ENCODE measurements around the gene NCDN.
"Not testable (repeated sequence)": the region's sequence is repeated elsewhere in the genome, so short reads cannot be mapped to it uniquely, and the experiment has no call there.

Gene NCDN

DNA sequence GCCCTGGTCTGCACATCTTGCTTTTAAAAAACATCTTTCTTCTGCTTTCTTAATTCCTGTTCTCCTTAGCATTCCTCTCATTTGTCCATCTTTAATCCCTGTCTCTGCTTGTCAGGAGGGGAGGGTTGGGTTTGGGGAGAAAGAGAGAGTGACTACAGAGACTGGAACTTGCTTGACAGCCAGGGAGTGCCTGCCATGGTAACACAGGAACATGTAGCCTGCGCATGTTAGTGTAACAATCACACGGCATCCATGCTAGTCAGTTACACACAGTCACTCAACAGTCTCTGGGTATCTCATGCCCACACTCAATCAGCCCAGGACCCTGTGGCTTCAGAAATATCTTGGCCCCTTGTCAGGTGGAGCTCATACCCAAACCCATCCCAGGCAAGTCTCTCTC is 14.7 kb downstream of the NCDN start:
- DNase-seq: no peak

DNA sequence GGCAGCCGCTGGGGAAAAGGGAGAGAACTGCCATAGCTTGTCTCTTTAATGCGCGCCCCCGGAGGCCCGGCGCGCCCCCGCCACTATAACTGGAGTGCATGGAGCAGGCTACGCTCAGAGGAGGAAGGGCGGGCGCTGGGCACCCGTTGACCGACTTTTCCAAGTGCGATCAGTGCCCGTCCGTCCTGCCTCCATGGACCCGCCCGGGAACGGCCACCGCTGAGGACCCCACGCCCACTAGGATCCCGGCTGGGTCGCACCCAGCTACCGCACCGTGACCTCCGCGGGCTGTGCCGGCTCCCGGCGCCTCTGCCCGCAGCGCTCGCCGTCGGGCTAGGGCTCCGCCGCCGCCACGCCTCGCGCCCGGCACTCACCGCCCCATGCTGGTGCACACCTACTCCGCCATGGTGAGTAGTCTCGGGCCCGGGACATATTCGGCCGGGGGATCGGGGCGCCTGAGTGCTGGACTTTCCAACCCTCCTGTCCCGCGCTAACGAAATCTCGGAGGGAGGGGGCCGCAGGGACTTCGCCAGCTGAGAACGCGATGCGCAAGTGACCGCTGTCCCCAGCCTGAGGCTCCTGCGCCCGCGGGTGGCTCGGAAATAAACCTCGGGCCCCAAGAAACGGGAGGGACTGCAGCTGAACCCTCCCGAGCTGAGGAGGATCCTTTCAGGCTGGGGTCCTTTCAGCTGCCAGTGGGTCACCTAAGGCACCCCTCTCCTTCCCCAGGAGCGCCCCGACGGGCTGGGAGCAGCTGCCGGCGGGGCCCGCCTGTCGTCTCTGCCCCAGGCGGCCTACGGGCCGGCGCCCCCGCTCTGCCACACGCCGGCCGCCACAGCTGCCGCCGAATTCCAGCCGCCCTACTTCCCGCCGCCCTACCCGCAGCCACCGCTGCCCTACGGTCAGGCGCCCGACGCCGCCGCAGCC is 15.9 kb downstream of the NCDN start, which contains the start of gene TFAP2E:
Gene TFAP2E, plus strand, starts transcription at position 117 of the 927 bp plus-strand sequence. Its CDS starts 264 bp downstream, at position 381.
- no peak for DNase-seq

DNA sequence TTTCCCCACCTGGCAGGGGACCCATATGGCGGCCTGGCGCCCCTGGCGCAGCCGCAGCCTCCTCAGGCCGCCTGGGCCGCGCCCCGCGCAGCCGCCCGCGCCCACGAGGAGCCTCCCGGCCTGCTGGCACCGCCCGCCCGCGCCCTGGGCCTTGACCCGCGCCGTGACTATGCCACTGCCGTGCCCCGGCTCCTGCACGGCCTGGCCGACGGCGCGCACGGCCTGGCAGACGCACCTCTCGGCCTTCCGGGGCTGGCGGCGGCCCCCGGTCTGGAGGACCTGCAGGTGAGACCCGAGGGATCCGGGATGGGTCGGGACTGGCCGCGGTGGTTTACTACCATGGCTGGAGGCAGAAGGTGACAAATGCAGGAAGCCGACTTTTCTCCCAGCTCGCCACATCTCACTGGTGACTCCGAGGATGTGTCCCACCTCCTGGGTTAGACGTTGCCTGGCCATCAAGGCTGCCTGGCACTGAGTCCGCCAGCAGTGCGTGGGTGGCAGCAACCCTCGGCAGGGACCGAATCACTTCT is 16.6 kb downstream of the NCDN start:
- no peak for DNase-seq

DNA sequence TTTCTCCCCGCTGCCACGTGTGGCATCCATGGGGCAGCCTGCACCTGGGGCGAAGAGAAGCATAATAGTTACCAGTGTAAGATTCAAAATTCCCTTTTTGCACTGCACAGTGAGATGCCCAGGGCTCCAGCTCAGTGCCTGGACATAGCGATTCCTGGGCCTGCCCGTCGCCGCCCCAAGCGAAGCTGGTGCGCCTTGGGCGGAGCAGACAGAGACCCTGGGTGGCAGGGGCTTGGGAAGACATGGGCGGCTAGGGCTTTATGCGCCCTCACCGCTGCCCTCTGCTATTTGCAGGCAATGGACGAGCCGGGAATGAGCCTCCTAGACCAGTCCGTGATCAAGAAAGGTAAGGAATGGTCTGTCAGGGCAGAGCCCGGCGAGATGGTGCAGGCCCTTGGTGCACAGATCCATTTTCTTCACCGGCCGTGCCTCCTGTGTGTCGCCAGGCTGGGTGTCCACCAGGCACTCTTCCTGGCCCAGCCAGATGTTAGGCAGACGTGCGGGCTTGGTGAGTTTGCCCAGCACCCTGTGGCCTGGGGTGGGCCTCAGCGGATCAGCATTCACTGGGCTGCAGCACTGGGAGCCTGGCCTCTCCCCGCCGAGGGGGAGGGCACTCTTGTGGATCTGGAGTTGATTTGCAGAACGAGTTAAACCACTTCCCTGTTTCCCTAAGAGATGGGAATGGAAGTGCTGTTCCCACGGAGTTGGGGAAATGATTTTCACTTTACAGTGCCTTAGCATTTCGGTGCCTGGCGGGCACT is 17.2 kb downstream of the NCDN start:
- DNase-seq: no peak

DNA sequence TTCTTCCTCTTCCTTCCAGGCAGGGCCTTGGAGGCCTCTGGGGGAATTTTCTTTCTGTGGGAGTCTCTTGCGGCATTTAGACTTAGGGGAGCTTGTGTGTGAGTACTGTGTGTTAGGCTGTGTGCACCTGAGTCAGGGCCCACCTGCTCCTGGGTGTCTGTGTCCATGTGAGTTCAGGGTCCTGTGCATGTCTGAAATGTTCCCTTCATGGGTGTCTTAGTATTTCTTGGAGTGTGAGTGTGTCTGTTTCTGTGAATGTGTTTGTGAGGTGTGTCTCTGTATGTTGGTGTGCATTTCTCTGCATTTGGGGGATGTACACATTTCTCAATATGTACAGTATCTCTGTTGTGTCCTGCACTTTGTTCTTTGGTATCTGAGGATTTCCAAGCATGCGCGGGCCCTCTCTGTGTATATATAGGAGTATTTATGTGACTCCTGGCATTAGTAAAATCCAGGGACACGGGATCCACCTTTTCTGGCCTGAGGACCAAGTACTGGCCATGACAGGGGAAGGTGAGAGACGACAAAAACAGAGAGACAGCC is 17.9 kb downstream of the NCDN start:
- DNase-seq: no peak

DNA sequence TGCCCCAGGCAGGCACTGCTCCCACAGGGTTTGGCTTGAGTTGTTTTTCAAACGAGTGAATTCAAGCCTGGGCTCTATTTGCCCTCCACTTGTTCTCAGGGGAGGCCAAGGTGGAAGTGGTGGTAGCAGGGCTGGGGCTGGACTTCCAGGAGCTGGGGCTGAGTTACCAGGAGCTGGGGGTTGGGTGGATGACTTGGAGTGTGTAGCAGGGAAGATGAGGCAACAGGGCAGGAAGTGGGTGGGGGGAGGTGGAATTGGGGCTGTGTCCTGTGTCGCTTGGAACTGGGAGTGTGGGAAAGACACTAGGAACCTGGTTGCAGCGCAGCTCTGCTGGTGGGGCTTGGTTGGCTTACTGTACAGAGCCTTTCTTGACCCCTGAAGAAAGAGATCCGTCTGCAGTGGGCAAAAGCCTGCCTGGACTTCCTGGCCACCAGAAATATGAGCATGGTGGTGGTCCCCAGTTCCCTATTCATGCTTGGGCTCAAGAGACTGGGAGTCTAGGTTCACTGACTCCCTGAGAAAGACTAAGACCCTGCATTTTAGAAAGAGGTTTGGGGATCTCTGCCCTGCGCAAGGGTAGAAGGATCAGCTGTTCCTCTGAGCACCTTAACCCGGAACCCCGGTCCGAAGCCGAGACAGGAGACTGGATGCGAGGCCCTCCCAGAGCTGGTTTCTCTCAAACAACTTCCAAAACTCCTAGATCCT is 18.6 kb downstream of the NCDN start:
- no peak for DNase-seq

DNA sequence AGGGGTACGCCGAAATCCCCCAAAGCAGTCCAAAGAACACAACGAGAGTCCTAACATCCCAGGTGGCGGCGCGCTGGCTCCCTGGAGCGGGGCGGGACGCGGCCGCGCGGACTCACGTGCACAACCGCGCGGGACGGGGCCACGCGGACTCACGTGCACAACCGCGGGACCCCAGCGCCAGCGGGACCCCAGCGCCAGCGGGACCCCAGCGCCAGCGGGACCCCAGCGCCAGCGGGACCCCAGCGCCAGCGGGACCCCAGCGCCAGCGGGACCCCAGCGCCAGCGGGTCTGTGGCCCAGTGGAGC is 19.1 kb downstream of the NCDN start:
- not testable (repeated sequence) for DNase-seq

DNA sequence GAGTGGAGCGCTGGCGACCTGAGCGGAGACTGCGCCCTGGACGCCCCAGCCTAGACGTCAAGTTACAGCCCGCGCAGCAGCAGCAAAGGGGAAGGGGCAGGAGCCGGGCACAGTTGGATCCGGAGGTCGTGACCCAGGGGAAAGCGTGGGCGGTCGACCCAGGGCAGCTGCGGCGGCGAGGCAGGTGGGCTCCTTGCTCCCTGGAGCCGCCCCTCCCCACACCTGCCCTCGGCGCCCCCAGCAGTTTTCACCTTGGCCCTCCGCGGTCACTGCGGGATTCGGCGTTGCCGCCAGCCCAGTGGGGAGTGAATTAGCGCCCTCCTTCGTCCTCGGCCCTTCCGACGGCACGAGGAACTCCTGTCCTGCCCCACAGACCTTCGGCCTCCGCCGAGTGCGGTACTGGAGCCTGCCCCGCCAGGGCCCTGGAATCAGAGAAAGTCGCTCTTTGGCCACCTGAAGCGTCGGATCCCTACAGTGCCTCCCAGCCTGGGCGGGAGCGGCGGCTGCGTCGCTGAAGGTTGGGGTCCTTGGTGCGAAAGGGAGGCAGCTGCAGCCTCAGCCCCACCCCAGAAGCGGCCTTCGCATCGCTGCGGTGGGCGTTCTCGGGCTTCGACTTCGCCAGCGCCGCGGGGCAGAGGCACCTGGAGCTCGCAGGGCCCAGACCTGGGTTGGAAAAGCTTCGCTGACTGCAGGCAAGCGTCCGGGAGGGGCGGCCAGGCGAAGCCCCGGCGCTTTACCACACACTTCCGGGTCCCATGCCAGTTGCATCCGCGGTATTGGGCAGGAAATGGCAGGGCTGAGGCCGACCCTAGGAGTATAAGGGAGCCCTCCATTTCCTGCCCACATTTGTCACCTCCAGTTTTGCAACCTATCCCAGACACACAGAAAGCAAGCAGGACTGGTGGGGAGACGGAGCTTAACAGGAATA is 19.7 kb downstream of the NCDN start:
- peak; percentile 68 for DNase-seq

DNA sequence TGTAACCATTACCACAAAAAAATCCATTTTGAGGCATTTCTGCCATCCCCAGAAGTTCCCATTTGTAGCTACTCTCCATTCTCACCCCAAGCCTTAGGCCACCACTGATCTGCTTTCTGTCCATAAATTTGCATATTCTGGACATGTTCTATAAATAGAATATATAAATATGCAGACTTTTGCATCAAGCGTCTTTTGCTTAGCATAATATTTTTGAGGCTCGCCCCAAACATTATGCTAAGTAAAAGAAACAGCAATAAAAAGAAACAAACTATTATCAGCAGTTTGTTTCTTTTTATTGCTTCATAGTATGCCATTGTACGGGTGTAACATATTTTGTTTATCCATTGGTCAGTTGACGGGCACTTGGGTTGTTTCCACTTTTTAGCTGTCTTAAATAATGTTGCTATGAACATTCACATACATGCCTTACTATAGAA is 23.4 kb downstream of the NCDN start:
- DNase-seq: no peak

DNA sequence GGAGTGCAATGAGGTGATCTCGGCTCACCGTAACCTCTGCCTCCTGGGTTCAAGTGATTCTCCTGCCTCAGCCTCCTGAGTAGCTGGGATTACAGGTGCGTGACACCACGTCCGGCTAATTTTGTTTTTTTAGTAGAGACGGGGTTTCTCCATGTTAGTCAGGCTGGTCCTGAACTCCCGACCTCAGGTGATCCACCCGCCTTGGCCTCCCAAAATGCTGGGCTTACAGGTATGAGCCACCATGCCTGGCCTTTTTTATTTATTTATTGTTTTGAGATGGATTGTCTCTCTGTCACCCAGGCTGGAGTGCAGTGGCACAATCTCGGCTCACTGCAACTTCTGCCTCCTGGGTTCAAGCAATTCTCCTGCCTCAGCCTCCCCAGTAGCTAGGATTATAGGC is 24.0 kb downstream of the NCDN start:
- DNase-seq: not testable (repeated sequence)

DNA sequence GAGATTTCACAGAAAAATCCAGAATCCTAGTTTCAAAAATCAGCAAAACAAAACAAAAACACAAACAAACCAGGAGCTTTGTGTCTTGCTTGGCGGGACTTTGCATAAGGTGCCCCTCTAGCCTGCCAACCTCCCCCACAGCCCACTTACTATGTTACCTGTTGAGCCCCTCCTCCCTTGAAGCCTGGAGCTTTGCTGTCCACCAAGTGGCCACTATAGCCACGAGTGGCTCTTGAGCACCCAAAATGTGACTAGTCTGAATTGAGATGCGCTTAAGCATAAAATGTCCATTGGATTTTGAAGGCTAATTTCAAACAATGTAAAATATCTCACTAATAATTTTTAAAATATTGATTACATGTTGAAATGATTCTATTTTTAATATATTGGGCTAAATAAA is 27.7 kb downstream of the NCDN start:
- no peak for DNase-seq

DNA sequence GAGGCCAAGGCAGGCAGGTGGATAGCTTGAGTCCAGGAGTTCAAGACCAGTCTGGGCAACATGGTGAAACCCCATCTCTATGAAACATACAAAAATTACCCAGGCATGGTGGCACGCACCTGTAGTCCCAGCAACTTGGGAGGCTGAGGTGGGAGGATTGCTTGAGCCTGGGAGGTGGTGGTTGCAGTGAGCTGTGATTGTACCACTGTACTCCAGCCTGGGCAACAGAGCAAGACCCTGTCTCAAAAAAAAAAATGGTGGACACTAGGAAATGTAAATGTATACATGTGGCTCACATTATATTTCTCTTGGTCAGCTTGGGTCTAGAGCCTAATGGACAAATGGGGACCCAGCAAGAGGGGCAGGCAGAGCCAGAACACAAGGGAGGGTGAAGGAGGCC is 28.2 kb downstream of the NCDN start:
- not testable (repeated sequence) for DNase-seq

DNA sequence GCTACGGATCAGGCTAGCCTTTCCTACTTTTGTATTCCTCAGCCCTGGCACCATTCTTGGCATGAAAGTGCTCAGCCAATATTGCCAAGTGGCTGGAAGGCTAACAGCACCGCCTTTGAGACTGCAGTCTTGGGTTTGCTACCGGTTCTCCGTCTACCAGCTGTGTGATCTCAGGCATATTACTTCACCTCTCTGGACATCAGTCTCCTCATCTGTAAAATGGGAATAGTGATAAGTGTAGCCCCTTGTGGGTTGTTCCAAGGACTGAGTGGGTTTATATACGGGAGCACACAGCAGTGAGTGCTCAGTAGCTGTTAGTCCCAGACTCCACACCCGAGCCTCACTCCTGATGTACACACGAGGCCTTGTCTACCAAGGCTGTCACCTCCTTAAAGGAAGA is 29.2 kb downstream of the NCDN start:
- no peak for DNase-seq

DNA sequence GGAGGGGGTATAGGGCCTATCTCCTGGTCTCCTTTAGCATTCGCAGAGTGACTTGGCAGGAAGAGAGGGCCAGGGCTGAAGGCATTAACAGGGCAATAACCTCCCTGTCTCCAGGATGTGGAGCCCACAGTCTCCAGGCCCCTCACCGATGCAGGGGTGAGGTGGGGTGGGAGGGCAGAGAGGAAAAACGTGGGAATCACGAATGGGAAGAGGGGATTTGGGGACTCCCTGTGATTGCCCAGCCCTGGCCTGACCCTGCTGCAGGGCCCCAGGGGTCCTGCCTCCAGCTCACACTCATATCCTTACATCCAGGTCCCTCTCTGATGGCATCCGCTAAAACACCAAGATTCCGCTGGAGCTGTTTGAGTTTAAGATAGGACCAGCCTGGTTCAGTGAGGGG is 30.1 kb downstream of the NCDN start:
- DNase-seq: no peak

DNA sequence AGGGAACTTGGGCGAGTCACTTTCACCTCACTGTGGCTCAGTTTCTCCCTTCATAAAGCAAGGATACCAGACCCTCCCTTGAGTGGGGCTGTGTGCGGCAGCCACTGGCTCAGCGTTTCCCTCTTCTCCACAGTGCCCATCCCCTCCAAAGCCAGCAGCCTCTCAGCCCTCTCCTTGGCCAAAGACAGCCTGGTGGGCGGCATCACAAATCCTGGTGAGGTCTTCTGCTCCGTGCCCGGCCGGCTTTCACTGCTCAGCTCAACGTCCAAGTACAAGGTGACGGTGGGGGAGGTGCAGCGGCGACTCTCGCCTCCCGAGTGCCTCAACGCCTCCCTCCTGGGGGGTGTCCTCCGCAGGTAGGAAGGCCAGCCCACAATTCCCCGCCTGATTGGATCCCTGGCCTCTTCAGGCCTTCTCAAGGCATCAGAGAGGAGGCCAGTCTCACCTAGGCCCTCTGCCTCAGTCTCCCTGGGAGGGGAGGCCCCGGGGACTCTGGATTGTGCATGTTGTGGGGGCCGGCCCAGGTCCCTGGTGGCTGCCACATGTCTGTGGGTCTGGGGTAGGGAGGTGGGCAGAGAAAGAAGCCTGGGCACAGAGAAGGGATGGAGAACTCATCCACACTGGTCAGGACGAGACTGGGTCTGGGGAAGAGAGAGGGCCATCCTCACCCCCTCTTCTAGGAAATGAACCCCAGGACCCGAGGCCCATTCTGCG is 30.8 kb downstream of the NCDN start:
- DNase-seq: no peak

DNA sequence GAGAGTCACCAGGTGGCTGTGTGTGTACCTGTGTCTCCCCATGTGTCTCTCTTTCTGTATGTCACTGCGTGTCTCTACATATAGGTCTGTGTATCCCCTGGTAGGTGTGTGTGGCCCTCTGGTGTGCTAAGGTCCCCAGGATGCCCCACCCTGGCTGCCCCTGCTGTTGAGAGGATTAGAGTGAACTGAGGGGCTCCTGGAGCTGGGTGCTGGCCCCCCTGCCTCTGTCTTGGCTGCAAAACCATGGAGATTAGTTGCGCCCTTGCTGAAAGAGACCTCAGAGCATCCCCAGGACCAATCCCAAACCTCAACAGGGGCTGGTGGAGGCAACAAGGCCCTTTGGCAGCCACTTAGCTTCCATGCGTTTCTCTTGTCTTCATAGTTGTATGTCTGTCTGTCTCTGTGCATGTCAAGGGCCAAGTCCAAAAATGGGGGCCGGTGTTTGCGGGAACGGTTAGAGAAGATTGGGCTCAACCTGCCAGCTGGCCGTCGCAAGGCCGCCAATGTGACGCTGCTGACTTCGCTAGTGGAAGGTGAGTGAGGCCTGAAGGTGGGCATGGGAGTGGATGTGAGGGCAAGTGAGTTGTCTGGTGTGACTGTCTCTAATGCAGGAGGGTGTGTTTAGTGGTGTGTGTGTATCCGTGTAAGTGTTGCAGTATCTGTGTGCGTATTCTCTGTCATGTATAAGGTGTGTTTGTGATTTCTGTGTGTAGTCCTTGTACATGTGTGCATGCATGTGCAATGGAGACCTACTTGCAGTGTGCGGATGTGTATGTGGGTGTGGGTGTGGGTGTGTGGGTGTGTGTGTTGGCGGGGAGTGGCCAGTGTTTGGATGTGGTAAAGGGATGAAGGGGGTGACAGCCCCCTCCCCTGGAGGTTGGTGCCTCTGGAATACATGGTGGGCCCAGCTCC is 32.2 kb downstream of the NCDN start:
- no peak for DNase-seq

DNA sequence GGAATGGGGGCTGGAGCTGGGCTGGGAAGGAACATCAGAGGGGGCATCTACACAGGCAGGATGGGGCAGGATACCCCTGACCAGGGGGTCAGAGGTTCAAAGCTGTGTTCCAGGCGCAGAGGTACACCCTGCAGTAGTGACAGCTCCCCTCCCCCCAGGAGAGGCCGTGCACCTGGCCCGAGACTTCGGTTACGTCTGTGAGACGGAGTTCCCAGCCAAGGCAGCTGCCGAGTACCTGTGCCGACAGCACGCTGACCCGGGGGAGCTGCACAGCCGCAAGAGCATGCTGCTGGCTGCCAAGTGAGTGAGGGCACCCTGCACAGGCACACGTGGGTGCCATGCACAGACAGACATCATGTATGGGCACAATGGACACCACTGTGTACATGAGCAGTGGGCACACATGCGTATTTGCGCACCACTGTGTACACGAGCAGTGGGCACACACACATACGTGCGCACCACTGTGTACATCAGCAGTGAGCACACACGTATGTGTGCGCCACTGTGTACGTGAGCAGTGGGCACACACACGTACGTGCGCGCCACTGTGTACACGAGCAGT is 33.0 kb downstream of the NCDN start:
- no peak for DNase-seq

DNA sequence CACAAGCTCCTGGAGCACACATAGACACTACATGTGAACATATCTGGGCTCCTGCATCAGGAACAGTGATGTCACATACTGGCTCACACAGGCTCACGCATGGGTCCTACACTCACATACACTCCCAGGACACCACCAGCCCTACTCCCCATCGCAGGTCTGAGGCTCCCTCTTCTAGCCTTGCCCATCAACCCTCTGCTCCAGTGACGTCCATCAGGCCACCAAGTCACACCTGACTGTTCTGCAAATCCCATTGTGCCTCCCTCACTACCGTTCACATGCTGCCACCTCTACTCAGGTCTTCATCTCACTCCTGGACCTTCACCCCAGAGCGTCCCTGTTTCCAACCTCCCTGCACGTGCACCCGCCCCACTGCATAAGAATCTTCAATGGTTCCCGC is 33.6 kb downstream of the NCDN start:
- no peak for DNase-seq

DNA sequence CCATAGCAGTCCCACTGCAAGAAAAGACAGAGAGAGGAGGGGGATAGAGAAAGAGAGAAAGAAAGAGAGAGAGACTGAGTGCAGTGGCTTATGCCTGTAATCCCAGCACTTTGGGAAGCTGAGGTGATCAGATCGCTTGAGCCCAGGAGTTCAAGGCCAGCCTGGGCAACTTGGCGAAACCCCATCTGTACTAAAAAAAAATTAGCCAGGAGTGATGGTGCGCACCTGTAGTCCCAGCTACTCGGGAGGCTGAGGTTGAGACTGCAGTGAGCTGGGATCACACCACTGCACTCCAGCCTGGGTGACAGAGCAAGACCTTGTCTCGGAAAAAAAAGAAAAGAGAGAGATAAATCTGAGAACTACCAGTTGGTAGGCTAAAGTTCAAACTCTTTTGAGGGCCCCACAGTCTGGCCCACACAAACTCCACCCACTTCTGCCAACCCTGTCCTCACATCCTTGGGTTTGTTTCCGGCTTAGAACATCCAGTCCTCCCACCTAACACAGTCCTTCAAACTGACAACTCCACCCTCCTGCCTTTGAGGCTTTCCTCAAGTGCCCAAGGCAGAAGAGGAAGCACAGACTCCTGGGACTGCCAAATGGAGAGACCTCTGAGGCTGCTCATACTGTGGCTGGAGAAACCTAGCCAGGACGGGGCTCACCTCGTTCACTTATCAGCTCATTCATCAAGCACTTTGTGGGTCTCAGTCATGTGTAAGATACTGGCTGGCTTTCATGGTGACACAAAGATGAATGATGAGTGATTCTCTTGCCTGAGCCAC is 35.6 kb downstream of the NCDN start:
- DNase-seq: no peak

Data from CD4-positive, alpha-beta T cell treated with Interleukin-12 subunit alpha and Interleukin-12 subunit beta, for 1 hour (primary cell).